Breast epithelium (tissue), 3 donors: ENCODE results near the gene CER1.

ENCODE experiments used
- CTCF ChIP-seq, 3 donors: fragments of 450-650 bp; IDR thresholded peaks; one replicate each; pipeline ENCODE4 v1.5.1; 2016 to 2017; ENCODE audit warnings: antibody characterized with exemption in 3 of 3, mild to moderate bottlenecking in 3 of 3, moderate library complexity in 3 of 3
- POLR2A ChIP-seq: fragments of 450-650 bp; IDR thresholded peaks from one replicate; pipeline ENCODE4 v1.6.1; 2016; ENCODE audit warnings: antibody characterized with exemption, mild to moderate bottlenecking, moderate library complexity

- TF ChIP-seq CTCF (IDR thresholded peaks at IDR 0.05) (no peak), POLR2A (no peak)
Observed at GRCh38 chr9:14693251-14693861, 29.2 kb downstream of the CER1 start, which contains the start of gene ZDHHC21.
